Kasumi-1 (cell line): ENCODE measurements around the gene ZC3H4.
A peak's percentile ranks its signal among the peaks of the same experiment; 100 is the strongest.

ENCODE experiments used
- DNase-seq, 2 experiments: peaks; one replicate each; lab custom pipeline; 2025; lab: John Stamatoyannopoulos, UW

Gene ZC3H4

GRCh38 chr19:47133021-47133471 is 19.5 kb upstream of the ZC3H4 start:
- no peak for DNase-seq

GRCh38 chr19:47132194-47132852 is 18.7 kb upstream of the ZC3H4 start:
- DNase-seq: no peak

GRCh38 chr19:47130589-47131227 is 17.1 kb upstream of the ZC3H4 start, which contains the start of gene SAE1:
TSS of gene SAE1 (plus strand) at chr19:47130835. CDS start at chr19:47130931, 96 bp downstream.
- DNase-seq: peak; percentile 94 to 96

GRCh38 chr19:47130120-47130588 is 16.6 kb upstream of the ZC3H4 start:
- no peak for DNase-seq

- DNase-seq: no peak
Observed at GRCh38 chr19:47129579-47129978, 16.0 kb upstream of the ZC3H4 start.

- DNase-seq: no peak
Observed at GRCh38 chr19:47125669-47125938, 12.0 kb upstream of the ZC3H4 start.

- peak; percentile 75 to 82 for DNase-seq
Observed at GRCh38 chr19:47124937-47125668, 11.5 kb upstream of the ZC3H4 start.

- no peak for DNase-seq
Observed at GRCh38 chr19:47123406-47123805, 9.8 kb upstream of the ZC3H4 start.

- no peak for DNase-seq
Observed at GRCh38 chr19:47122359-47123335, 9.1 kb upstream of the ZC3H4 start.

GRCh38 chr19:47120470-47121067 is 7.0 kb upstream of the ZC3H4 start:
- DNase-seq: no peak

GRCh38 chr19:47113850-47114651 is 475 bp upstream of the ZC3H4 start:
- DNase-seq: no peak

- peak; percentile 71 to 73 for DNase-seq
Observed at GRCh38 chr19:47112166-47112996, 1.2 kb downstream of the ZC3H4 start.

GRCh38 chr19:47111682-47112165 is 1.9 kb downstream of the ZC3H4 start:
- DNase-seq: no peak

- peak in 1 of 2 experiments; percentile 40 for DNase-seq
Observed at GRCh38 chr19:47111006-47111621, 2.5 kb downstream of the ZC3H4 start.

GRCh38 chr19:47110521-47111005 is 3.0 kb downstream of the ZC3H4 start:
- DNase-seq: no peak

GRCh38 chr19:47109541-47110375 is 3.8 kb downstream of the ZC3H4 start:
- peak; percentile 45 to 64 for DNase-seq

GRCh38 chr19:47109177-47109540 is 4.4 kb downstream of the ZC3H4 start:
- DNase-seq: no peak
